LNCaP clone FGC (cell line): ENCODE measurements around the gene FFAR3.

Experiments
- DNase-seq: peaks from one replicate; pipeline ENCODE4 v3.0.0-alpha.2; 2011; ENCODE audit warnings: low read depth
- H3K4me3 ChIP-seq: 2 replicates; pipeline ENCODE4 v1.5.1; 2011; ENCODE audit warnings: mild to moderate bottlenecking, low read depth, low read length, control low read depth
- TF ChIP-seq, protein P1 (sequence below): IDR thresholded peaks from 2 replicates; pipeline ENCODE4 v1.5.1; 2012; ENCODE audit warnings: mild to moderate bottlenecking; ENCODE audit not compliant: control insufficient read depth, insufficient read depth; ENCODE audit errors: extremely low read depth

FFAR3 gene

DNA sequence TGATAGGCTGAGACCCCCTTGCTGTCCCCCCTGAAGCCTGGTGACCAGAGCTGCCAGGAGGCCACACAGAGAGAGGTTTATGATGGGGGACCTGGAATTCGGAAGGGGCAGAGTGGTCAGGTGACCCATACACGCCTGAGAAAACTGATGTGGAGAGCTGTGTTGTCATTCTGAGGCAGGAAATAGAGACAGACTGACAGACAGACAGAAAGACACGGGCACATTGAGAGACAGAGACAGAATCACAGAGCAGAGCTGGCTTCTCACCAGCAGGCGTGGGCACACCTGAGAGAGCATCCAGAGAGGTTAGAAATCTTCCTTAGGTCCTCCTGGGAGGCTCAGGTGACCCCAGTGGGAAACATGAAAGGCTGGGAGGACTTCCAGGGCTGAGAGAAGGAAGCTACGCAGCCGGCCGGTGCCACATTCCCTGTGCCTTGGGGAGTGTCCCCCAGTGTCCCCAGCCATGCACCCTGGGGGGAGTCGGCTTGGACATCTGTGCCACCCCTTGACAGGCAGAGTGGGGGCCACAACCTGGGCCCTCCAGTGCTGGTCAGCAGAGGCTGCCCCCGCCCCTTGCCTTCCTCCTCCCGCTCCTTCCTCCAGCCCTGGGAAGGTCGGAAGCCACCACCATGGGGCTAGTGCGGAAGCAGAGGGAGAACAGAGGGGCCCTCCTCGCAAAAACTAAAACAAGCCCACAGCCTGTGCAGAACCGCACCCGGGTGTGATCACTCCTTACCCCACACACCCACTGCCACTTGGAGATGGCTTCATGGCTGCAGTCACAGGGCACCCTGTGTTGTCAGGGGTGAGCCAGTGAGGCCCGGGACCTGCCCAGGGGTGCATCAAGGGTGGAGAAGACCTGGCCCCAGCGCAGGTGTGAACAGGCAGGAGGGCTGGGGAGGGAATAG is 8.4 kb upstream of the FFAR3 start:
- no peak for DNase-seq
- no peak overlapping the region for H3K4me3 ChIP-seq

DNA sequence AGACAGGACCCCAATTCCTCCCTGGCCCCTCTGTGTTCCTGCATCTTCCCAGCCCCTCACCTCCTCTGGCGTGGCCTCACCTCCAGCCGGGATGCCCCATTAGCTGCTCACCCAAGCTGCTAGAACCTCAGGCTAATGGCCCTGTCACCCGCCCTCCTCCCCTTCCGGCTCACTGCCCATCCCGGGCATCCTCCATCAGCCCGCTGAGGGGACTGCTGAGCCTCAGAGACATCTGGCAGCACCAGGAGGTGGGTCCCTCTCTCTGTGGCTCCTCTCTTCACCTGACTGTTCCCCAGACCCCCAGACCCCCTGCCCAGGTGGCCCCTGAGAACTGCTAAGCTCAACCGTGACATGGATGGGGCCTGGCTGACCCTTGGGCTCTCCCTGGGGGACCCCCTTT is 7.7 kb upstream of the FFAR3 start:
- no peak for DNase-seq
- no peak overlapping the region for H3K4me3 ChIP-seq
- TF ChIP-seq, protein P1, sequence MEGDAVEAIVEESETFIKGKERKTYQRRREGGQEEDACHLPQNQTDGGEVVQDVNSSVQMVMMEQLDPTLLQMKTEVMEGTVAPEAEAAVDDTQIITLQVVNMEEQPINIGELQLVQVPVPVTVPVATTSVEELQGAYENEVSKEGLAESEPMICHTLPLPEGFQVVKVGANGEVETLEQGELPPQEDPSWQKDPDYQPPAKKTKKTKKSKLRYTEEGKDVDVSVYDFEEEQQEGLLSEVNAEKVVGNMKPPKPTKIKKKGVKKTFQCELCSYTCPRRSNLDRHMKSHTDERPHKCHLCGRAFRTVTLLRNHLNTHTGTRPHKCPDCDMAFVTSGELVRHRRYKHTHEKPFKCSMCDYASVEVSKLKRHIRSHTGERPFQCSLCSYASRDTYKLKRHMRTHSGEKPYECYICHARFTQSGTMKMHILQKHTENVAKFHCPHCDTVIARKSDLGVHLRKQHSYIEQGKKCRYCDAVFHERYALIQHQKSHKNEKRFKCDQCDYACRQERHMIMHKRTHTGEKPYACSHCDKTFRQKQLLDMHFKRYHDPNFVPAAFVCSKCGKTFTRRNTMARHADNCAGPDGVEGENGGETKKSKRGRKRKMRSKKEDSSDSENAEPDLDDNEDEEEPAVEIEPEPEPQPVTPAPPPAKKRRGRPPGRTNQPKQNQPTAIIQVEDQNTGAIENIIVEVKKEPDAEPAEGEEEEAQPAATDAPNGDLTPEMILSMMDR: no peak

More for the DNA sequence above, 8.4 kb upstream of the FFAR3 start:
- TF ChIP-seq, protein P1: no peak

DNA sequence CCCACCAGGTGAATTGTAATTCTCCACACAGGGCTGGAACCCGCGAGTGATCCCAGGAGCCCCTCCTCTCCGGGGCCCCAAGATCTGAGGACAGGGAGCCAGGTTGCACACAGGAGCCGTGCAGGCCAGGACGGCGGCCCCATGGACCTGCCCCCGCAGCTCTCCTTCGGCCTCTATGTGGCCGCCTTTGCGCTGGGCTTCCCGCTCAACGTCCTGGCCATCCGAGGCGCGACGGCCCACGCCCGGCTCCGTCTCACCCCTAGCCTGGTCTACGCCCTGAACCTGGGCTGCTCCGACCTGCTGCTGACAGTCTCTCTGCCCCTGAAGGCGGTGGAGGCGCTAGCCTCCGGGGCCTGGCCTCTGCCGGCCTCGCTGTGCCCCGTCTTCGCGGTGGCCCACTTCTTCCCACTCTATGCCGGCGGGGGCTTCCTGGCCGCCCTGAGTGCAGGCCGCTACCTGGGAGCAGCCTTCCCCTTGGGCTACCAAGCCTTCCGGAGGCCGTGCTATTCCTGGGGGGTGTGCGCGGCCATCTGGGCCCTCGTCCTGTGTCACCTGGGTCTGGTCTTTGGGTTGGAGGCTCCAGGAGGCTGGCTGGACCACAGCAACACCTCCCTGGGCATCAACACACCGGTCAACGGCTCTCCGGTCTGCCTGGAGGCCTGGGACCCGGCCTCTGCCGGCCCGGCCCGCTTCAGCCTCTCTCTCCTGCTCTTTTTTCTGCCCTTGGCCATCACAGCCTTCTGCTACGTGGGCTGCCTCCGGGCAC is 6.7 kb upstream of the FFAR3 start:
- no peak overlapping the region for H3K4me3 ChIP-seq
- TF ChIP-seq, protein P1: no peak
- DNase-seq: no peak

DNA sequence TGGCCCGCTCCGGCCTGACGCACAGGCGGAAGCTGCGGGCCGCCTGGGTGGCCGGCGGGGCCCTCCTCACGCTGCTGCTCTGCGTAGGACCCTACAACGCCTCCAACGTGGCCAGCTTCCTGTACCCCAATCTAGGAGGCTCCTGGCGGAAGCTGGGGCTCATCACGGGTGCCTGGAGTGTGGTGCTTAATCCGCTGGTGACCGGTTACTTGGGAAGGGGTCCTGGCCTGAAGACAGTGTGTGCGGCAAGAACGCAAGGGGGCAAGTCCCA is 6.1 kb upstream of the FFAR3 start:
- TF ChIP-seq, protein P1: no peak
- DNase-seq: no peak
- no peak overlapping the region for H3K4me3 ChIP-seq

DNA sequence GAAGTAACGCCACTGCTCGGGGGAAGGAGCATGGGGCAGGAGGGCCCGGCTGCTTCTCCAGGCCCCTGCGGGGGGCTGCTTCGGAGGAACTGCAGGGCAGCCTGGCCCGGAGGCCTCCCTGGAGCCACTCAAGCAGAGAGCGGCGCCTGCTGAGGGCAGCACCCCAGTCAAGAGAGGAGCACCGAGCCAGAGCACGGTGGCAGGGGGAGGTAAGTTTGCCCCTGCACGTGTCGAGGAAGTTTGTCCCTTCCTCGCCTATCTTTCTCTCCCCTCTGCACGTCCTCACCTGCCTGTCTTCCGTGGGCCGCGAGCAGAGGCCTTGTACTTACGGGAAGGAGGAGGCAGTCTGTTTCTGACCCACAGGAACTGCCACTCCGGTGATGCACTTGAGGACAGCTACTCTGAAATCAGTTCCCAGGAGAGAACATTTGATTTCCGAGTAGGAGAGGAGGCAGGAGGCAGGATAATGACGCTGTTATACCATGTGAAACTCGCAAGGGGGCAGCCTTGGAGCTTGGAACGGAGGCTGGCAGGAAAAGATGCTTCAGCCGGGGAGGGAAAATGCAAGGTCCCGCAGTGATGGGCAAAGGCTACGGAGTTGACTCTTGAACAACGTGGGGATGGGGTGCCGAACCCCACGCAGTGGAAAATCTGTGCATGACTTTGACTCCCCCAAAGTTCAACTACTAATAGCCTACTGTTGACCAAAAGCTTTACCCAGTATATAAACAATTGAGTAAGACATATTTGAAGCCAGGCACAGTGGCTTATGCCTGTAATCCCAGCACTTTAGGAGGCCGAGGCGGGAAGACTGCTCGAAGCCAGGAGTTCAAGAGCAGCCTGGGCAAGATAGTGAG is 5.6 kb upstream of the FFAR3 start:
- DNase-seq: peak; percentile 33
- TF ChIP-seq, protein P1: peak; percentile 92
- H3K4me3 ChIP-seq: no peak overlapping the region

DNA sequence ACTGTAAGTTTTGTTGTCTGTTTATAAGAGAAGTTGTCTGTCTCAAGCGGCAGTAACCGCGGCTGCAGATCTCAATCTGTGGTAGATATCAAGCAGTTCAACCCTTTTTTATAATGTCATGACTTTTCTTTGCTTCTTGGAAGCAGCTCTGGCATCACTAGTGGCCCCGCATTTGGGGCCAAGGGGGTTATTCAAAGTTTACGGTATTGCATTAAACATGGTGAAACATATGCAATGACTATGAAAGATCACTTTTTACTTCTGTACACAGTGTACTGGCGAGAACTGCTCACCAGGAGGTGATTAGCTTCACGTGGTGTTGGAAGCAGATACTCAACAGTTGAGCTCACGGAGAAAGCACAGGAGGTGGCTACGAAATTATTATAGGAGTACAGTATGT is 4.6 kb upstream of the FFAR3 start:
- H3K4me3 ChIP-seq: no peak overlapping the region
- TF ChIP-seq, protein P1: no peak
- no peak for DNase-seq
